ENCODE data around the gene CD300LF.

Gene CD300LF

DNA sequence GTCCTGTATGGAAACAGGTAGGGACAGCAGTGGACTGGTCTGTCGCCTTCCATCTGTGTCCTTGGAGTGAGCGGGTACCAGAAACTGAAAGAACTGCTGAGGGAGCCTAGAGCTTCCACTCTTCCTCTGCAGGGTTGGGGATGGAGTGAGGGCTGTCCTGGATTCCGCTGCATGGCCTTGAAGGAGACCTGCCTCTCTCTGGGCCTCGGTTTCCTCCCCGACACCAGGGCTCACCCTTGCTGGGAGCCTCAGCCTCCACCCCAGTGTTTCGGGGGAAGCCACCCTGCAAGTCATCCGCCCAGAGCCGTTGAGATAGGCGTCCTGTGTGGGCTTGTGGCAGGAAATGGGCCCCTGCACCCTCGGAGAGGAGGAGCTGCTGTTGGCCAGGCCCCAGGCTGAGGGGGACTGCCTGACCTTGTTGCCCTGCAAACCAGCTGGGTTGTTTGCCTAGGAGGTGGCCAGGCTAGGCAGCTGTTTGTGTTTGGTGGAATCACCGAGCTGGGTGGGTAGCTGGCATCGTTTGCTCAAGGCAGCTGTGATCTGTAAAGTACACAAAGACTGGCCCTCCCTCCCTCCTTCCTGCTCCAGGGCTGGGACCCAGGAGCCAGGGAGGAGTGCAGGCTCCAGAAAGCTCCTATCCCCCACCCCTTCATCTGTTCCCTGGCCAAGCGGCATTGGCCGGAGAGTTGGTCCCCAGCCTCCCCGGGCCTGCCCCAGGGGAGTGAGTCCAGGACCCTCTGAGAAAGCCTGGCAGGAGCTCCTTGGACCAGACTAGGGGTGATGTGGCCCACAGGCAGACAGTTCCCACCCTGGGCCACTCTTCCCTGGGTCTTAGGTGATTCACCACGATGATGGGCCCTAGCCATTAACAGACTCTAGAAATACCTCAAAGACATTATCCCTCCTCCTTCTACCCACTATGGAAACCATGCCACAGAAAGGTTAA, 25.6 kb upstream of the CD300LF start:
- DNase-seq (ENCODE audit: low spot score), result peak; percentile 90
- in situ Hi-C loops (cut with MboI; ENCODE audit: low sequenced_read_pairs, unreplicated experiment), result no loop called here
- TF ChIP-seq, protein P1, sequence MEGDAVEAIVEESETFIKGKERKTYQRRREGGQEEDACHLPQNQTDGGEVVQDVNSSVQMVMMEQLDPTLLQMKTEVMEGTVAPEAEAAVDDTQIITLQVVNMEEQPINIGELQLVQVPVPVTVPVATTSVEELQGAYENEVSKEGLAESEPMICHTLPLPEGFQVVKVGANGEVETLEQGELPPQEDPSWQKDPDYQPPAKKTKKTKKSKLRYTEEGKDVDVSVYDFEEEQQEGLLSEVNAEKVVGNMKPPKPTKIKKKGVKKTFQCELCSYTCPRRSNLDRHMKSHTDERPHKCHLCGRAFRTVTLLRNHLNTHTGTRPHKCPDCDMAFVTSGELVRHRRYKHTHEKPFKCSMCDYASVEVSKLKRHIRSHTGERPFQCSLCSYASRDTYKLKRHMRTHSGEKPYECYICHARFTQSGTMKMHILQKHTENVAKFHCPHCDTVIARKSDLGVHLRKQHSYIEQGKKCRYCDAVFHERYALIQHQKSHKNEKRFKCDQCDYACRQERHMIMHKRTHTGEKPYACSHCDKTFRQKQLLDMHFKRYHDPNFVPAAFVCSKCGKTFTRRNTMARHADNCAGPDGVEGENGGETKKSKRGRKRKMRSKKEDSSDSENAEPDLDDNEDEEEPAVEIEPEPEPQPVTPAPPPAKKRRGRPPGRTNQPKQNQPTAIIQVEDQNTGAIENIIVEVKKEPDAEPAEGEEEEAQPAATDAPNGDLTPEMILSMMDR (IDR thresholded peaks at IDR 0.05; ENCODE audit: borderline replicate concordance, control extremely low read depth, extremely low read depth, insufficient read depth, missing control alignments), result no peak

DNA sequence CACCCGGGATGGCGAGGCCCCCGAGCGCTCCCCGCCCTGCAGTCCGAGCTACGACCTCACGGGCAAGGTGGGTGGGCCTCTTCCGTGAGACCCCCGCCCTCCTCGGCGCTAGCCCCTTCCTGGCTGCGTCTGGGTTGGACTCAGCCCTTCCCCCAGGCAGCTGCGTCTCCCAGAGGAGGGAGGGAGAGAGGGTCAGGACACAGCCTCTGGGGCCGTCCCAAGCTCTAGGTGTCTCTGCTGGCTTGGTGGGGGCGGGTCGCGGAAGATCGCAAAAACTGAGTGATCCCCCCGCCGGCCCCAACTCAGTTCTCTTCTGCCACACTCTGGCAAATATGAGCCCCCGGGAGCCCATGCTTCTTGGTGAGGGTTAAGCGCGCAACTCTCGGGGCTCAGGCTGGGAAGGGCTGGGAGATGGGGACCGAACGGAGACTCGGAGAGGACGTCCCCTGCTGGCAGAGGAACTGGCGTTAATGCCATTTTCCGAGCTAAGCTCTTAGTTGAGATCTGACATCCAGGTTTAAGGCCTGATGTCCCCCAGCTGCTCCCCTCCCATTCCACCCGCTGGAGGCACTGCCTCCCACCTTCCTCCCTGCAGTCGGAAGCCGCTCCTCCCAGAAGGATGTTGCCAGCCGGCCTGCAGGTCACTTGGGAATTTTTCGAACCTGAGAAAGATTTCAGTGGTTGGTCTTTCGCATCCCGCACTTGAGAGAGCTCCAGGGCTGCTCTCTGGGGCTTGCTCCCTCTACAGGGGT, 24.8 kb upstream of the CD300LF start:
- DNase-seq (ENCODE audit: low spot score), result peak; percentile 80
- TF ChIP-seq, protein P1 (IDR thresholded peaks at IDR 0.05; ENCODE audit: borderline replicate concordance, control extremely low read depth, extremely low read depth, insufficient read depth, missing control alignments), result peak; percentile 62
- in situ Hi-C loops (cut with MboI; ENCODE audit: low sequenced_read_pairs, unreplicated experiment), result no loop called here

DNA sequence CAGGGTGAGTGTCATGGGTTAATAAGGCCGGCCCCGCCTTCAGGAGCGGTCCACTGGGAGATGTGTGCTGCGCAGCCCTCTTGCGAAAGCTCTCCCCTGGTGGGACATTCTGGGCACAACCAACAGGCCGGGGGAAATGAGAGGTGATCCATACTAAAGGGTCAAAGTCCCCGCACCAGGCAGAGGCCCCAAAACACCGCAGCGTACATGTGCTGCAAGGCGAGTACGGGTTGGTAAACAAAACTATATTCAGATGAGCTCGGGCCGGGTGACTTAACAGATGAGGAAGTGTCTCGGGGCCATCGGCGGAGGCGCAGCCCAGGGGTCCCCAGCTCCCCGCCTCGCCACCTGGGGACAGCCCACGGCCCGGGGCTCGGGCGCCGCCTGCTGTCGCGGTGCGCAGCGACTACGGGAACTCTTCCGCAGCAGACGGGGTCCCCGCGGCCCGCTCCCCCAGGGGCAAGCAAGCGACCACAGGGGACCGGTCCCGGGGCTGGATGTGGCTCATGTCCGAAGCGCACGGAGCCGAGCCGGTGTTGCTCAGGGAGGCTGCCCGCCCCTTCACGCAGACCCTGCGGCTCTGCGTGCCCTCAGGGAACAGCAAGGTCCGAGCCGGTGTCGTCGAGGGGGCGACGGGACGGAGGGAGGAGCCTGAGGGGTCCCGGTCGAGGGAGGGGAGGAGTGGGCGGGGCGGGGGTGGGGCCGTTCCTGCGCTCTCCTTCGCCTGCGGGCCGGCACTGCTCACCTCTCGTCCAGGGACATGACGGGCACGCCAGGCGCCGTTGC, 24.0 kb upstream of the CD300LF start, which contains the start of gene RAB37:
TSS of gene RAB37 (plus strand) at position 744 of the 786 bp plus-strand sequence. CDS start at position 761, 17 bp downstream.
- in situ Hi-C loops (cut with MboI; ENCODE audit: low sequenced_read_pairs, unreplicated experiment), result no loop called here
- DNase-seq (ENCODE audit: low spot score), result peak; percentile 81
- TF ChIP-seq, protein P1 (IDR thresholded peaks at IDR 0.05; ENCODE audit: borderline replicate concordance, control extremely low read depth, extremely low read depth, insufficient read depth, missing control alignments), result peak; percentile 82

DNA sequence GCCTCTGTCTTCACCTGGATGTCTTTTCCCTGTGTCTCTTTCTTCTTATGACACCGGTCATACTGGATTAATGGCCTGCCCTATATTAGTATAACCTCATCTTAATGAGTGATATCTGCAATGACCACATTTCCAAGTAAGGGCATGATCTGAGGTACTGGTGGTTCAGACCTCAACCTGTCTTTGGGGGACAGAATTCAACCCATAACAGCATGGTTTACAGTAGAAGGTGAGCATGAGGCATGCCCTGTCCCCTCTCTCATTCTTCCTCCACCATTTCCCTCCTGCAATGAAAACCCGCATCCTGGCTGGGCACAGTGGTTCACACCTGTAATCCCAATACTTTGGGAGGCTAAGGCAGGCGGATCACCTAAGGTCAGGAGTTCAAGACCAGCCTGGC, 21.5 kb upstream of the CD300LF start:
- DNase-seq (ENCODE audit: low spot score), result peak; percentile 6
- in situ Hi-C loops (cut with MboI; ENCODE audit: low sequenced_read_pairs, unreplicated experiment), result no loop called here
- TF ChIP-seq, protein P1 (IDR thresholded peaks at IDR 0.05; ENCODE audit: borderline replicate concordance, control extremely low read depth, extremely low read depth, insufficient read depth, missing control alignments), result no peak

DNA sequence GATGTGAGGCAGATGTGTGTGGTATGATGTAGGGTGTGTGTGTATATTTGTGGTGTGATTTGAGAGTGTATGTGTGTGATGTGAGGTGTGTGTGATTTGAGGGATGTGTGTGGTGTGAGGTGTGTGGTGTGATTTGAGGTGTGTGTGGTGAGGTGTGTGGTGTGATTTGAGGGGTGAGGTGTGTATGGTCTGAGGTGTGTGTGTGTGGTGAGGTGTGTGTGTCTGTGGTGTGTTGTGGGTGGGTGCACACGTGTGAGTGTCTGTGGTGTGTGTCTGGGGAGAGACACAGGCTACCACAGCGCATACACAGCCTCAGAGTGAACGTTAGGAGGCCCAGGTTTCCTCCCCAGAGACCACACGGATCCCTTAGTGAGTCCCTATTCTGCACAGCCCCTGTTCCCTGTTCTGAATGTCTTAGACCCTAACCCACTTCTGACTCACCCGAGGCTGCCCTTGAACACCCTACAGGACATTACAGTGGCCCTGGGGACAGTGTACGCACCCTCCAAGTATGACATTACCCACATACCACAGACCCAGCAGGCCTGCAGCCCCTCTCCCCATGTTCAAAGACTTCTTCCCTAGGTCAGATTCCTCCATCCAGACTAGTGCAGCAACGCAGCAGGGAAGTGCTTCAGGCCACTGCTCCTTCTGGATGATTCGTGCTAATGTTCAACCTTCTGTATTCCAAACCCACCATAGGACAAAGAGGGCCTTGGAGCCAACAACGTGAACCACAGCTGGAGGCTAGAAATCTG, 20.8 kb upstream of the CD300LF start:
- peak; percentile 9 for DNase-seq (ENCODE audit: low spot score)
- in situ Hi-C loops (cut with MboI; ENCODE audit: low sequenced_read_pairs, unreplicated experiment), result no loop called here
- TF ChIP-seq, protein P1 (IDR thresholded peaks at IDR 0.05; ENCODE audit: borderline replicate concordance, control extremely low read depth, extremely low read depth, insufficient read depth, missing control alignments), result no peak
